B cell (primary cell): ENCODE results near the gene TUBA3C. TPM values are rescaled to one million over a fixed set of nuclear protein-coding genes. Genes with fewer than 3 reads are reported as not detected.

Source experiments
- ATAC-seq: fragments of 200-7000 bp; cut with Tn5 transposase; one replicate; pipeline ENCODE4 v1.10.0; 2021; ENCODE audit warnings: low read depth, mild to moderate bottlenecking, moderate number of reproducible peaks, moderate library complexity
- CTCF ChIA-PET: fragments of 350-600 bp; sonication (Branson Sonifier 250); formaldehyde crosslinking; loops from one replicate; lab custom pipeline; 2021; ENCODE audit warnings: antibody characterized with exemption, inconsistent platforms; lab: Charles Lee
- POLR2A ChIA-PET: fragments of 350-600 bp; sonication (Branson Sonifier 250); formaldehyde crosslinking; loops from one replicate; lab custom pipeline; 2021; ENCODE audit warnings: antibody characterized with exemption; lab: Charles Lee
- DNase-seq: peaks from one replicate; pipeline ENCODE4 v3.0.0; 2013
- H2AFZ ChIP-seq: 2 replicates; pipeline ENCODE4 v1.6.1; 2012; ENCODE audit warnings: mild to moderate bottlenecking, low read depth, low read length; ENCODE audit not compliant: insufficient read depth, poor library complexity, severe bottlenecking
- H3K27ac ChIP-seq, 2 donors: 1 replicate in 1 of 2; 2 replicates in 1 of 2; pipeline ENCODE4 v1.5.1; 2012 to 2013; ENCODE audit warnings: low read length in 2 of 2, mild to moderate bottlenecking in 2 of 2, moderate library complexity in 1 of 2
- H3K27me3 ChIP-seq, 4 experiments: fragments of 200-600 bp in 1 of 4; sonication (generic) in 1 of 4; replicated peaks in 1 of 4; 1 replicate in 2 of 4; 2 replicates in 2 of 4; pipeline versions ENCODE4 v1.6.1 to v1.7.0; 2013 to 2016; ENCODE audit warnings: low read length in 3 of 4, mild to moderate bottlenecking in 2 of 4, mixed read lengths in 1 of 4, moderate library complexity in 1 of 4; ENCODE audit not compliant: insufficient read depth in 4 of 4, control insufficient read depth in 3 of 4; ENCODE audit errors: control extremely low read depth in 1 of 4
- H3K36me3 ChIP-seq, 2 experiments: replicated peaks in 1 of 2; 1 replicate in 1 of 2; 2 replicates in 1 of 2; pipeline versions ENCODE4 v1.6.1 to v1.7.1; 2013; ENCODE audit warnings: low read length in 1 of 2; ENCODE audit not compliant: insufficient read depth in 2 of 2, control insufficient read depth in 1 of 2; ENCODE audit errors: control extremely low read depth in 1 of 2, extremely low read depth in 1 of 2
- H3K4me1 ChIP-seq, 2 donors: fragments of 200-600 bp in 1 of 2; sonication (generic) in 1 of 2; 1 replicate in 1 of 2; 2 replicates in 1 of 2; pipeline versions ENCODE4 v1.5.1 to v1.6.1; 2013 to 2017; ENCODE audit warnings: low read length in 2 of 2; ENCODE audit not compliant: control insufficient read depth in 2 of 2, insufficient read depth in 2 of 2
- H3K4me2 ChIP-seq: replicated peaks from 2 replicates; pipeline ENCODE3; 2012; ENCODE audit warnings: mild to moderate bottlenecking, low read depth, low read length; ENCODE audit not compliant: poor library complexity, severe bottlenecking
- H3K4me3 ChIP-seq, 5 experiments: fragments of 200-600 bp in 1 of 5; sonication (generic) in 1 of 5; 1 replicate in 3 of 5; 2 replicates in 2 of 5; pipeline versions ENCODE4 v1.5.1 to v1.7.0; 2011 to 2016; ENCODE audit warnings: low read length in 4 of 5, mild to moderate bottlenecking in 4 of 5, low read depth in 2 of 5, control low read depth in 1 of 5, moderate library complexity in 1 of 5; ENCODE audit not compliant: insufficient read depth in 1 of 5; ENCODE audit errors: control extremely low read depth in 1 of 5, extremely low read depth in 1 of 5
- H3K79me2 ChIP-seq: fragments of 200-600 bp; sonication (generic); one replicate; pipeline ENCODE4 v1.6.0; 2016; ENCODE audit warnings: low read length; ENCODE audit not compliant: control insufficient read depth, insufficient read depth
- H3K9ac ChIP-seq: fragments of 200-600 bp; sonication (generic); 2 replicates; pipeline ENCODE4 v1.6.1; 2017; ENCODE audit warnings: mild to moderate bottlenecking, low read length, moderate library complexity
- H3K9me3 ChIP-seq, 3 donors: one replicate each; pipeline versions ENCODE4 v1.6.1 to v1.7.1; 2013; ENCODE audit warnings: low read length in 2 of 3; ENCODE audit not compliant: control insufficient read depth in 2 of 3, insufficient read depth in 1 of 3; ENCODE audit errors: control extremely low read depth in 1 of 3
- H4K20me1 ChIP-seq: 2 replicates; pipeline ENCODE4 v1.6.0; 2012; ENCODE audit warnings: mild to moderate bottlenecking, low read length; ENCODE audit not compliant: insufficient read depth, control insufficient read depth, poor library complexity, severe bottlenecking
- H3K27ac Mint-ChIP-seq: one replicate; pipeline ENCODE4 v1.8.0; 2021; ENCODE audit warnings: mixed read lengths
- H3K27me3 Mint-ChIP-seq: one replicate; pipeline ENCODE4 v1.8.0; 2021; ENCODE audit warnings: mixed read lengths
- H3K4me1 Mint-ChIP-seq: one replicate; pipeline ENCODE4 v1.8.0; 2021; ENCODE audit warnings: mixed read lengths
- H3K4me3 Mint-ChIP-seq: one replicate; pipeline ENCODE4 v1.8.0; 2021; ENCODE audit warnings: mixed read lengths
- H3K9me3 Mint-ChIP-seq: one replicate; pipeline ENCODE4 v1.8.0; 2022; ENCODE audit warnings: mixed read lengths; ENCODE audit not compliant: insufficient read depth
- EZH2 ChIP-seq: IDR thresholded peaks from 2 replicates; pipeline ENCODE4 v1.6.1; 2012; ENCODE audit warnings: borderline replicate concordance, low read depth, mild to moderate bottlenecking, moderate library complexity, low read length; ENCODE audit not compliant: insufficient read depth, poor library complexity, severe bottlenecking
- WGBS: methylation state at CpG from one replicate; pipeline ENCODE4 v1.1.5; 2013; ENCODE audit warnings: missing lambda C conversion rate; ENCODE audit not compliant: insufficient coverage; 5-methylcytosine and 5-hydroxymethylcytosine counted together
- intact Hi-C: fragments of 100-400 bp; cut with micrococcal nuclease; formaldehyde crosslinking; loops from one replicate; pipeline ENCODE4 v1.10.0; 2022
- polyA plus RNA-seq: library from polyadenylated mRNA; depleted of rRNA; stranded (reverse); fragments of >200 nt; gene quantifications from 2 replicates; pipeline ENCODE4 v1.2.3, GENCODE V29; 2012
- total RNA-seq, 2 donors: library from RNA; stranded (reverse); fragments of 120-200 nt in 1 of 2; gene quantifications; 1 replicate in 1 of 2; 2 replicates in 1 of 2; pipeline versions ENCODE4 v1.2.3 to v1.2.4, GENCODE V29; 2013 to 2022
- TF ChIP-seq, protein P1 (sequence below): fragments of 200-600 bp; IDR thresholded peaks from one replicate; pipeline ENCODE4 v1.8.0; 2022; ENCODE audit warnings: antibody characterized with exemption, mild to moderate bottlenecking

TUBA3C gene
- total and polyA plus RNA-seq, 2 donors (not counting 1 experiment from before 2014, with no cell fraction given) = not detected

DNA sequence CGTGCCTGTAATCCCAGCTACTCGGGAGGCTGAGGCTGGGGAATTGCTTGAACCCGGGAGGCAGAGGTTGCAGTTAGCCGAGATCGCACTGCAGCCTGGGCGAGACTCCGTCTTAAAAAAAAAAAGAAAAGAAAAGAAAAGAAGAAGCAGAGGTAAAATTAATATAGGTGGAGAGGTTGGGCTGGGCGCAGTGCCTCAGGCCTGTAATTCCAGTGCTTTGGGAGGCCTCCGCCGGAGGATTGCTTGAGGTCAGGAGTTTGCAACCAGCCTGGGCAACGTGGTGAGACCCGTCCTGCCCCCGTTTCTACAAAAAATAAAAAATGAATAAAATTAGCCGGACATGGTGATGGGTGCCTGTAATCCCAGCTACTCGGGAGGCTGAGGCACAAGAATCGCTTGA, 912 bp upstream of the TUBA3C start:
- DNase-seq = no peak
- H3K4me1 Mint-ChIP-seq = no peaks in the 10 kb centered on the region
- intact Hi-C loops = no loop called here

DNA sequence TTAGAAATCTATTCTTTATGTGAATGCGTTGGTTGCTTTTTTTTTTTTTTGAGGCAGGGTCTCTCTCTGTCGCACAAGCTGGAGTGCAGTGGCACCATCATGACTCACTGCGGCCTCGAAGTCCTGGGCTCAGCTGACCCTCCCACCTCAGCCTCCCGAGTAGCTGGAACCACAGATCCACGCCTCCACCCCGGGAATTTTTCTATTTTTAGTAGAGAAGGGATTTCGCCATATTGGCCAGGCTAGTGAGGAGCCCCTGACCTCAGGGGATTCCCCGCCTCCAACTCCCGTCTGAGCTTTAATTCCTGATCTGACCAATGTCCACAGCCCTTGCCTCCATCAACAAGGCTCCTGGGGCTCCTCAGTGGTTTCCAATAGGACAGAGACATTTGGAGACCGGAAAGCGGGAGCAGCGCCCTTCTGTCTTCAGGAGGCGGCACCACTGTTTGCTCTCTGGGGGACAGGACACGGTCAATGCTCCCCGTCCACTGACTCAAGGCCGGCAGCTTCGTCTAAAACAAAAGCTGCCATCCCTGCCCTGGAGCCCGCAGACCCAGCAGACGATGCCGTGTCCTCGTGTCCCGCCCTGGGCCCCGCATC, 503 bp downstream of the TUBA3C start:
- Histone ChIP-seq H3K27ac (no peak overlapping the region), H2AFZ (no peak overlapping the region), H3K9ac (no peak overlapping the region), H3K27me3 (no peaks in the 10 kb centered on the region), H3K4me3 (no peak overlapping the region), H3K4me1 (no peaks in the 10 kb centered on the region), H3K4me2 (no peak overlapping the region), H3K9me3 (peaks cover 0 to 37% (median 0%) of the 10 kb centered on the region in 3 donors), H3K36me3 (no peaks in the 10 kb centered on the region), H4K20me1 (no peaks in the 10 kb centered on the region), H3K79me2 (no peaks in the 10 kb centered on the region)
- Mint-ChIP-seq H3K27ac (no peak overlapping the region), H3K27me3 (no peaks in the 10 kb centered on the region), H3K4me1 (no peaks in the 10 kb centered on the region), H3K4me3 (no peak overlapping the region), H3K9me3 (peaks cover 5% of the 10 kb centered on the region)
- ChIA-PET CTCF (no interaction called here), POLR2A (no interaction called here)
- intact Hi-C loops = no loop called here
- TF ChIP-seq, protein P1, sequence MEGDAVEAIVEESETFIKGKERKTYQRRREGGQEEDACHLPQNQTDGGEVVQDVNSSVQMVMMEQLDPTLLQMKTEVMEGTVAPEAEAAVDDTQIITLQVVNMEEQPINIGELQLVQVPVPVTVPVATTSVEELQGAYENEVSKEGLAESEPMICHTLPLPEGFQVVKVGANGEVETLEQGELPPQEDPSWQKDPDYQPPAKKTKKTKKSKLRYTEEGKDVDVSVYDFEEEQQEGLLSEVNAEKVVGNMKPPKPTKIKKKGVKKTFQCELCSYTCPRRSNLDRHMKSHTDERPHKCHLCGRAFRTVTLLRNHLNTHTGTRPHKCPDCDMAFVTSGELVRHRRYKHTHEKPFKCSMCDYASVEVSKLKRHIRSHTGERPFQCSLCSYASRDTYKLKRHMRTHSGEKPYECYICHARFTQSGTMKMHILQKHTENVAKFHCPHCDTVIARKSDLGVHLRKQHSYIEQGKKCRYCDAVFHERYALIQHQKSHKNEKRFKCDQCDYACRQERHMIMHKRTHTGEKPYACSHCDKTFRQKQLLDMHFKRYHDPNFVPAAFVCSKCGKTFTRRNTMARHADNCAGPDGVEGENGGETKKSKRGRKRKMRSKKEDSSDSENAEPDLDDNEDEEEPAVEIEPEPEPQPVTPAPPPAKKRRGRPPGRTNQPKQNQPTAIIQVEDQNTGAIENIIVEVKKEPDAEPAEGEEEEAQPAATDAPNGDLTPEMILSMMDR = no peak
- TF ChIP-seq EZH2 = no peak
- ATAC-seq (no peak), DNase-seq (no peak)
- WGBS = 98% methylated on average over 20 of the region's 24 CpGs

More for the DNA sequence above, 912 bp upstream of the TUBA3C start:
- no peak for ATAC-seq
- H3K79me2 ChIP-seq = no peaks in the 10 kb centered on the region
- CTCF ChIA-PET = no interaction called here
- Mint-ChIP-seq H3K9me3 (peaks cover 8% of the 10 kb centered on the region), H3K4me3 (no peak overlapping the region), H3K27ac (no peak overlapping the region), H3K27me3 (no peaks in the 10 kb centered on the region)
- no peak overlapping the region for H3K4me2 ChIP-seq
- H3K4me1 ChIP-seq = no peaks in the 10 kb centered on the region
- no peaks in the 10 kb centered on the region for H3K36me3 ChIP-seq
- H3K9me3 ChIP-seq = peaks cover 0 to 35% (median 0%) of the 10 kb centered on the region in 3 donors
- no peak overlapping the region for H3K27ac ChIP-seq
- WGBS = 100% methylated on average over 12 of the region's 16 CpGs
- H2AFZ ChIP-seq = no peak overlapping the region
- no peaks in the 10 kb centered on the region for H4K20me1 ChIP-seq
- H3K27me3 ChIP-seq = no peaks in the 10 kb centered on the region
- POLR2A ChIA-PET = no interaction called here
- H3K9ac ChIP-seq = no peak overlapping the region
- TF ChIP-seq EZH2 = no peak
- TF ChIP-seq, protein P1 = no peak
- no peak overlapping the region for H3K4me3 ChIP-seq
